H1 (cell line): ENCODE results near the gene GMPR. TPM values are rescaled to one million over a fixed set of nuclear protein-coding genes. Genes with fewer than 3 reads are reported as not detected.

Source experiments
- CTCF ChIA-PET: fragments of 300-600 bp; sonication (Branson Sonifier 250); formaldehyde crosslinking; loops from one replicate; lab custom pipeline; 2021; ENCODE audit not compliant: partially characterized antibody; lab: Charles Lee
- POLR2A ChIA-PET: fragments of 300-600 bp; sonication (Branson Sonifier 250); formaldehyde crosslinking; loops from one replicate; lab custom pipeline; 2021; ENCODE audit warnings: inconsistent platforms; ENCODE audit not compliant: partially characterized antibody; lab: Charles Lee
- DNase-seq, 2 experiments: peaks; one replicate each; pipeline versions ENCODE4 v3.0.0 to v3.0.0-alpha.2; 2010 to 2022; ENCODE audit warnings: low spot score in 2 of 2, low read depth in 1 of 2, mixed read lengths in 1 of 2
- FAIRE-seq: peaks from 2 replicates; lab custom pipeline; 2011; peaks lifted over from hg19 to GRCh38; lab: Jason Lieb, UNC
- H2AFZ ChIP-seq: 2 replicates; pipeline ENCODE4 v1.8.1; 2012; ENCODE audit warnings: low read length, inconsistent platforms
- H2AK5ac ChIP-seq: 2 replicates; pipeline ENCODE4 v1.6.1; 2013; ENCODE audit warnings: low read depth, low read length
- H2BK120ac ChIP-seq: replicated peaks from 2 replicates; pipeline ENCODE3; 2013; ENCODE audit warnings: low read depth, low read length, inconsistent platforms
- H2BK12ac ChIP-seq: 2 replicates; pipeline ENCODE4 v1.6.1; 2013; ENCODE audit warnings: low read depth, low read length
- H2BK15ac ChIP-seq: 2 replicates; pipeline ENCODE4 v1.6.1; 2013; ENCODE audit warnings: low read length
- H2BK20ac ChIP-seq: 2 replicates; pipeline ENCODE4 v1.6.1; 2013; ENCODE audit warnings: low read length
- H2BK5ac ChIP-seq: 2 replicates; pipeline ENCODE4 v1.6.1; 2013; ENCODE audit warnings: low read depth, low read length
- H3K14ac ChIP-seq: 2 replicates; pipeline ENCODE4 v1.6.1; 2013; ENCODE audit warnings: inconsistent platforms; ENCODE audit not compliant: insufficient read length
- H3K18ac ChIP-seq: 2 replicates; pipeline ENCODE4 v1.6.1; 2013; ENCODE audit warnings: low read length; ENCODE audit errors: extremely low read depth
- H3K23ac ChIP-seq: 2 replicates; pipeline ENCODE4 v1.6.1; 2013; ENCODE audit warnings: inconsistent platforms; ENCODE audit not compliant: insufficient read length
- H3K23me2 ChIP-seq: 2 replicates; pipeline ENCODE4 v1.6.1; 2013; ENCODE audit warnings: low read depth, low read length
- H3K27ac ChIP-seq: 2 replicates; pipeline ENCODE4 v1.6.1; 2011; ENCODE audit warnings: low read depth, low read length, inconsistent platforms
- H3K27me3 ChIP-seq, 4 experiments: replicated peaks in 1 of 4; 1 replicate in 1 of 4; 2 replicates in 3 of 4; pipeline versions ENCODE4 v1.6.1 to v1.8.1; 2011 to 2013; ENCODE audit warnings: low read length in 3 of 4, mild to moderate bottlenecking in 3 of 4, inconsistent platforms in 2 of 4, mixed read lengths in 2 of 4, moderate library complexity in 1 of 4; ENCODE audit not compliant: control insufficient read depth in 3 of 4, insufficient read depth in 3 of 4; ENCODE audit errors: extremely low read depth in 1 of 4
- H3K36me3 ChIP-seq, 4 experiments: 2 replicates each; pipeline versions ENCODE4 v1.6.1 to v1.8.1; 2011 to 2013; ENCODE audit warnings: mild to moderate bottlenecking in 4 of 4, low read length in 3 of 4, moderate library complexity in 2 of 4, control low read depth in 1 of 4, inconsistent platforms in 1 of 4; ENCODE audit not compliant: insufficient read depth in 4 of 4, control insufficient read depth in 2 of 4
- H3K4ac ChIP-seq: replicated peaks from 2 replicates; pipeline ENCODE3; 2013; ENCODE audit warnings: low read length, low read depth, mixed read lengths, inconsistent platforms; ENCODE audit not compliant: insufficient read length
- H3K4me1 ChIP-seq, 4 experiments: replicated peaks in 1 of 4; 1 replicate in 1 of 4; 2 replicates in 3 of 4; pipeline versions ENCODE4 v1.6.1 to v1.8.1; 2011 to 2013; ENCODE audit warnings: low read length in 3 of 4, inconsistent platforms in 2 of 4, mixed read lengths in 1 of 4; ENCODE audit not compliant: insufficient read depth in 4 of 4, control insufficient read depth in 3 of 4
- H3K4me2 ChIP-seq, 2 experiments: 2 replicates each; pipeline versions ENCODE4 v1.6.1 to v1.8.1; 2011 to 2013; ENCODE audit warnings: low read depth in 2 of 2, low read length in 2 of 2, control low read depth in 1 of 2, inconsistent platforms in 1 of 2, mild to moderate bottlenecking in 1 of 2; ENCODE audit not compliant: insufficient read depth in 1 of 2
- H3K4me3 ChIP-seq, 4 experiments: fragments of 200-600, 300-600 bp in 1 of 4; sonication (generic), shearing (Covaris generic), sonication (Bioruptor Twin) in 1 of 4; 2 replicates each; pipeline versions ENCODE4 v1.5.1 to v1.8.1; 2011 to 2016; ENCODE audit warnings: low read length in 4 of 4, low read depth in 3 of 4, control low read depth in 2 of 4, inconsistent platforms in 2 of 4, mild to moderate bottlenecking in 2 of 4, mixed read lengths in 1 of 4, moderate library complexity in 1 of 4; ENCODE audit not compliant: insufficient read depth in 2 of 4; ENCODE audit errors: extremely low read depth in 1 of 4
- H3K56ac ChIP-seq: replicated peaks from 2 replicates; pipeline ENCODE3; 2013; ENCODE audit warnings: low read depth, mild to moderate bottlenecking, mixed read lengths, low read length, inconsistent platforms; ENCODE audit not compliant: insufficient read length
- H3K79me1 ChIP-seq: 2 replicates; pipeline ENCODE4 v1.6.1; 2013; ENCODE audit warnings: low read depth, low read length, control low read depth
- H3K79me2 ChIP-seq, 2 experiments: 2 replicates each; pipeline versions ENCODE4 v1.6.1 to v1.8.1; 2012 to 2013; ENCODE audit warnings: low read length in 2 of 2, mild to moderate bottlenecking in 2 of 2, inconsistent platforms in 1 of 2; ENCODE audit not compliant: insufficient read depth in 2 of 2, control insufficient read depth in 1 of 2
- H3K9ac ChIP-seq, 4 experiments: replicated peaks in 1 of 4; 1 replicate in 1 of 4; 2 replicates in 3 of 4; pipeline versions ENCODE4 v1.6.1 to v1.8.1; 2011 to 2013; ENCODE audit warnings: low read depth in 3 of 4, low read length in 3 of 4, control low read depth in 2 of 4, mild to moderate bottlenecking in 2 of 4, moderate library complexity in 2 of 4, inconsistent platforms in 1 of 4; ENCODE audit errors: extremely low read depth in 1 of 4
- H3K9me3 ChIP-seq, 2 experiments: 2 replicates each; pipeline versions ENCODE4 v1.6.1 to v1.8.1; 2012 to 2013; ENCODE audit warnings: mild to moderate bottlenecking in 2 of 2, moderate library complexity in 2 of 2, control low read depth in 1 of 2, inconsistent platforms in 1 of 2, low read depth in 1 of 2, low read length in 1 of 2, mixed read lengths in 1 of 2; ENCODE audit not compliant: insufficient read depth in 2 of 2
- H4K20me1 ChIP-seq, 2 experiments: replicated peaks in 1 of 2; 2 replicates each; pipeline versions ENCODE3 to v1.8.1; 2011 to 2013; ENCODE audit warnings: inconsistent platforms in 2 of 2, low read length in 2 of 2, mild to moderate bottlenecking in 1 of 2; ENCODE audit not compliant: insufficient read depth in 2 of 2, control insufficient read depth in 1 of 2
- H4K5ac ChIP-seq: 2 replicates; pipeline ENCODE4 v1.6.1; 2013; ENCODE audit warnings: low read length, low read depth, mixed read lengths, inconsistent platforms; ENCODE audit not compliant: insufficient read length
- H4K8ac ChIP-seq: 2 replicates; pipeline ENCODE4 v1.8.0; 2013; ENCODE audit warnings: mild to moderate bottlenecking, moderate library complexity, low read length, inconsistent platforms; ENCODE audit not compliant: insufficient read depth; ENCODE audit errors: extremely low read depth
- H4K91ac ChIP-seq: replicated peaks from 2 replicates; pipeline ENCODE3; 2013; ENCODE audit warnings: low read length, mixed read lengths, inconsistent platforms; ENCODE audit not compliant: insufficient read length
- ASH2L ChIP-seq: fragments of 200-600, 300-600 bp; sonication (generic); IDR thresholded peaks from one replicate; pipeline ENCODE4 v1.7.1; 2017; ENCODE audit warnings: low read length
- CEBPB ChIP-seq: IDR thresholded peaks from 2 replicates; pipeline ENCODE4 v1.6.1; 2012; ENCODE audit warnings: low read depth, low read length
- KDM1A ChIP-seq: fragments of 200-600, 300-600 bp; sonication (generic); IDR thresholded peaks from 2 replicates; pipeline ENCODE4 v1.7.1; 2016; ENCODE audit warnings: mild to moderate bottlenecking, low read length, borderline replicate concordance
- POU5F1 ChIP-seq: IDR thresholded peaks from 2 replicates; pipeline ENCODE4 v1.6.1; 2011; ENCODE audit warnings: low read depth, mild to moderate bottlenecking, low read length, moderate library complexity
- RAD21 ChIP-seq, 2 experiments: IDR thresholded peaks in 1 of 2; conservative IDR thresholded peaks in 1 of 2; 2 replicates each; pipeline ENCODE4 v1.6.1; 2011; ENCODE audit warnings: low read depth in 2 of 2, low read length in 2 of 2, improper control_type of control experiment in 1 of 2, inconsistent platforms in 1 of 2, mild to moderate bottlenecking in 1 of 2, moderate library complexity in 1 of 2
- RNF2 ChIP-seq: fragments of 200-900, 300-1000 bp; sonication (generic); IDR thresholded peaks from 2 replicates; pipeline ENCODE4 v1.7.1; 2016; ENCODE audit warnings: borderline replicate concordance, low read depth, mild to moderate bottlenecking, antibody characterized with exemption, low read length; ENCODE audit not compliant: poor library complexity, severe bottlenecking; ENCODE audit errors: missing control alignments
- SP4 ChIP-seq: IDR thresholded peaks from 2 replicates; pipeline ENCODE4 v1.6.1; 2012; ENCODE audit warnings: low read length, inconsistent platforms
- TAF1 ChIP-seq: IDR thresholded peaks from 2 replicates; pipeline ENCODE4 v1.6.1; 2011; ENCODE audit warnings: mild to moderate bottlenecking, low read depth, low read length
- TBP ChIP-seq: IDR thresholded peaks from 2 replicates; pipeline ENCODE4 v1.6.1; 2011; ENCODE audit warnings: low read depth, low read length, improper control_type of control experiment
- YY1 ChIP-seq: IDR thresholded peaks from 2 replicates; pipeline ENCODE4 v1.6.1; 2011; ENCODE audit warnings: low read depth, mild to moderate bottlenecking, low read length
- WGBS, 2 experiments: shearing (Covaris generic) in 1 of 2; methylation state at CpG; one replicate each; pipeline versions ENCODE4 v1.1.6 to v1.1.7; 2013 to 2015; ENCODE audit warnings: low lambda C conversion rate in 2 of 2, mixed read lengths in 2 of 2, inconsistent platforms in 1 of 2, low coverage in 1 of 2, missing lambda C conversion rate in 1 of 2; ENCODE audit not compliant: insufficient replicate concordance in 2 of 2, insufficient coverage in 1 of 2, insufficient read length in 1 of 2; ENCODE audit errors: extremely low coverage in 1 of 2, missing lambda C conversion rate in 1 of 2; 5-methylcytosine and 5-hydroxymethylcytosine counted together
- polyA plus RNA-seq, 7 experiments: library from polyadenylated mRNA; depleted of rRNA in 3 of 7; stranded (reverse) in 5 of 7; unstranded in 2 of 7; fragments of >200 nt in 5 of 7; fragments of 200-250 nt in 2 of 7; gene quantifications; 1 replicate in 5 of 7; 2 replicates in 1 of 7; 4 replicates in 1 of 7; pipeline versions ENCODE4 v1.2.1 to v1.2.3, GENCODE V29; 2011 to 2013; ENCODE audit warnings: missing spikeins in 2 of 7, mixed read lengths in 2 of 7
- total RNA-seq: library from RNA; stranded (reverse); fragmentation: NEBNext Ultra II Directional; extraction: Animal tissue kit (Norgen Biotek cat#: 25700); gene quantifications from 2 replicates; pipeline ENCODE4 v1.2.1, GENCODE V29; 2021
- TF ChIP-seq, protein P1 (sequence below): IDR thresholded peaks from 2 replicates; pipeline ENCODE4 v1.6.1; 2012; ENCODE audit warnings: inconsistent platforms
- TF ChIP-seq, protein P2 (sequence below): IDR thresholded peaks from 2 replicates; pipeline ENCODE4 v1.6.1; 2012; ENCODE audit warnings: inconsistent platforms
- TF ChIP-seq, protein P3 (sequence below): IDR thresholded peaks from 2 replicates; pipeline ENCODE4 v1.6.1; 2011; ENCODE audit warnings: low read depth, mild to moderate bottlenecking, low read length; ENCODE audit not compliant: insufficient read depth

The GMPR gene
- total and polyA plus RNA-seq, 2 of the 8 experiments (the other 6 are each of a cell fraction or from before 2014, with no cell fraction given): 0.99 to 1.2 TPM

DNA sequence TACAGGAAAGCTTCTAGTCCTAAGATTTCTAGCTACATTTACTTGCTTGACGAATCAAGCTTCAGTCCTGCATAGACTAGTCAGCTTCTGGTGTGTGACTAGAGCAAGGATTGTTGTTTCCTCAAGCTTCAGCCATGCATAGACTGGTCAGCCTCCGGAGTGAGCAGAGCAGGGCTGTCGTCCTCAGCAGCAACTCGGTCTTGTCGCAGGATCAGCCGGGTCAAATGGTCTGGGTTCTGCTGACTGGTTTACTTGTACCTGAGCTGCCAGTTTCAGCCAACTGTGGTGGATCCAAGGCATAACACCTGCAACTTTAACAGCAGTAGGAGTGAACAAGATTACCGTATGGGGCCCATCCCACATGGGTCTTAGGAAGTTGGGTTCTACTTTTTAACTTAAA, 10.8 kb upstream of the GMPR start:
- H2BK120ac ChIP-seq: no peak overlapping the region
- no peaks in the 10 kb centered on the region for H3K79me1 ChIP-seq
- H3K56ac ChIP-seq: no peak overlapping the region
- no peak overlapping the region for H3K4ac ChIP-seq
- no peak overlapping the region for H2BK12ac ChIP-seq
- H4K5ac ChIP-seq: no peak overlapping the region
- H3K18ac ChIP-seq: no peak overlapping the region
- H2BK20ac ChIP-seq: no peak overlapping the region
- H3K36me3 ChIP-seq: no peaks in the 10 kb centered on the region
- H2AFZ ChIP-seq: no peak overlapping the region; the same call in 1 of the 2 replicates
- H3K4me2 ChIP-seq: no peak overlapping the region
- no peak for DNase-seq
- no peaks in the 10 kb centered on the region for H3K23me2 ChIP-seq
- H4K8ac ChIP-seq: no peak overlapping the region
- no peak overlapping the region for H3K27ac ChIP-seq
- CTCF ChIA-PET: interaction anchor here (0.6 to 4.1 kb wide), 8 partner anchors 9 to 536 kb away, joined by 3 to 26 read pairs (median 3); partner anchors contain the start of gene GMPR
- H2BK5ac ChIP-seq: no peak overlapping the region
- H3K9me3 ChIP-seq: no peaks in the 10 kb centered on the region
- H4K91ac ChIP-seq: no peak overlapping the region
- no peak overlapping the region for H3K9ac ChIP-seq
- no peak for FAIRE-seq
- no peaks in the 10 kb centered on the region for H3K79me2 ChIP-seq
- H2BK15ac ChIP-seq: no peak overlapping the region
- H3K4me1 ChIP-seq: peaks cover 2 to 5% (median 5%) of the 10 kb centered on the region in 4 experiments; a peak in 5 of 7 replicates
- WGBS, 2 experiments: 77% methylated on average over 7 of the region's 7 CpGs; no CpG with 5 or more reads in 1 of the 2 experiments
- H3K27me3 ChIP-seq: peaks cover 0 to 2% (median 0%) of the 10 kb centered on the region in 4 experiments; a peak in 1 of 7 replicates
- no peak overlapping the region for H3K4me3 ChIP-seq
- H4K20me1 ChIP-seq: no peaks in the 10 kb centered on the region
- no peak overlapping the region for H2AK5ac ChIP-seq
- POLR2A ChIA-PET: no interaction called here
- H3K23ac ChIP-seq: no peak overlapping the region
- no peak overlapping the region for H3K14ac ChIP-seq
- TF ChIP-seq TAF1 (no peak), POU5F1 (no peak), CEBPB (no peak), KDM1A (no peak), ASH2L (no peak), SP4 (no peak), YY1 (no peak), RNF2 (no peak), TBP (no peak), RAD21 (IDR thresholded peaks at IDR 0.05 in 1 of 2, conservative IDR thresholded peaks at IDR 0.05 in 1 of 2; ENCODE audit: low read depth in 2 of 2, low read length in 2 of 2) (no peak)
- TF ChIP-seq, protein P1, sequence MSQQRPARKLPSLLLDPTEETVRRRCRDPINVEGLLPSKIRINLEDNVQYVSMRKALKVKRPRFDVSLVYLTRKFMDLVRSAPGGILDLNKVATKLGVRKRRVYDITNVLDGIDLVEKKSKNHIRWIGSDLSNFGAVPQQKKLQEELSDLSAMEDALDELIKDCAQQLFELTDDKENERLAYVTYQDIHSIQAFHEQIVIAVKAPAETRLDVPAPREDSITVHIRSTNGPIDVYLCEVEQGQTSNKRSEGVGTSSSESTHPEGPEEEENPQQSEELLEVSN: no peak
- TF ChIP-seq, protein P2, sequence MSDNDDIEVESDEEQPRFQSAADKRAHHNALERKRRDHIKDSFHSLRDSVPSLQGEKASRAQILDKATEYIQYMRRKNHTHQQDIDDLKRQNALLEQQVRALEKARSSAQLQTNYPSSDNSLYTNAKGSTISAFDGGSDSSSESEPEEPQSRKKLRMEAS: no peak
- TF ChIP-seq, protein P3, sequence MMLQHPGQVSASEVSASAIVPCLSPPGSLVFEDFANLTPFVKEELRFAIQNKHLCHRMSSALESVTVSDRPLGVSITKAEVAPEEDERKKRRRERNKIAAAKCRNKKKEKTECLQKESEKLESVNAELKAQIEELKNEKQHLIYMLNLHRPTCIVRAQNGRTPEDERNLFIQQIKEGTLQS: no peak
